ENCODE data around the gene CTNNA2.

Gene CTNNA2

GRCh38 chr2:80059447-80059846 lies 546.6 kb downstream of the CTNNA2 start:
- TF ChIP-seq POLR2AphosphoS5 (IDR thresholded peaks at IDR 0.05; ENCODE audit: low read depth, low read length) (no peak), SIN3A (IDR thresholded peaks at IDR 0.05; ENCODE audit: borderline replicate concordance, insufficient read depth, low read length) (no peak), TAF1 (IDR thresholded peaks at IDR 0.05; ENCODE audit: borderline replicate concordance, insufficient read depth, low read length) (no peak), FOXP2 (optimal IDR thresholded peaks at IDR 0.05; ENCODE audit: borderline replicate concordance, extremely low read depth, extremely low read length, insufficient read depth) (no peak)
- TF ChIP-seq, protein P1, sequence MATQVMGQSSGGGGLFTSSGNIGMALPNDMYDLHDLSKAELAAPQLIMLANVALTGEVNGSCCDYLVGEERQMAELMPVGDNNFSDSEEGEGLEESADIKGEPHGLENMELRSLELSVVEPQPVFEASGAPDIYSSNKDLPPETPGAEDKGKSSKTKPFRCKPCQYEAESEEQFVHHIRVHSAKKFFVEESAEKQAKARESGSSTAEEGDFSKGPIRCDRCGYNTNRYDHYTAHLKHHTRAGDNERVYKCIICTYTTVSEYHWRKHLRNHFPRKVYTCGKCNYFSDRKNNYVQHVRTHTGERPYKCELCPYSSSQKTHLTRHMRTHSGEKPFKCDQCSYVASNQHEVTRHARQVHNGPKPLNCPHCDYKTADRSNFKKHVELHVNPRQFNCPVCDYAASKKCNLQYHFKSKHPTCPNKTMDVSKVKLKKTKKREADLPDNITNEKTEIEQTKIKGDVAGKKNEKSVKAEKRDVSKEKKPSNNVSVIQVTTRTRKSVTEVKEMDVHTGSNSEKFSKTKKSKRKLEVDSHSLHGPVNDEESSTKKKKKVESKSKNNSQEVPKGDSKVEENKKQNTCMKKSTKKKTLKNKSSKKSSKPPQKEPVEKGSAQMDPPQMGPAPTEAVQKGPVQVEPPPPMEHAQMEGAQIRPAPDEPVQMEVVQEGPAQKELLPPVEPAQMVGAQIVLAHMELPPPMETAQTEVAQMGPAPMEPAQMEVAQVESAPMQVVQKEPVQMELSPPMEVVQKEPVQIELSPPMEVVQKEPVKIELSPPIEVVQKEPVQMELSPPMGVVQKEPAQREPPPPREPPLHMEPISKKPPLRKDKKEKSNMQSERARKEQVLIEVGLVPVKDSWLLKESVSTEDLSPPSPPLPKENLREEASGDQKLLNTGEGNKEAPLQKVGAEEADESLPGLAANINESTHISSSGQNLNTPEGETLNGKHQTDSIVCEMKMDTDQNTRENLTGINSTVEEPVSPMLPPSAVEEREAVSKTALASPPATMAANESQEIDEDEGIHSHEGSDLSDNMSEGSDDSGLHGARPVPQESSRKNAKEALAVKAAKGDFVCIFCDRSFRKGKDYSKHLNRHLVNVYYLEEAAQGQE (IDR thresholded peaks at IDR 0.05; ENCODE audit: insufficient read depth in 1 of 2, low read depth in 2 of 2, low read length in 2 of 2): no peak

GRCh38 chr2:80061881-80062280 lies 549.0 kb downstream of the CTNNA2 start:
- TF ChIP-seq, protein P1 (IDR thresholded peaks at IDR 0.05; ENCODE audit: insufficient read depth in 1 of 2, low read depth in 2 of 2, low read length in 2 of 2): no peak
- TF ChIP-seq FOXP2 (optimal IDR thresholded peaks at IDR 0.05; ENCODE audit: borderline replicate concordance, extremely low read depth, extremely low read length, insufficient read depth) (no peak), TAF1 (IDR thresholded peaks at IDR 0.05; ENCODE audit: borderline replicate concordance, insufficient read depth, low read length) (no peak), POLR2AphosphoS5 (IDR thresholded peaks at IDR 0.05; ENCODE audit: low read depth, low read length) (no peak), SIN3A (IDR thresholded peaks at IDR 0.05; ENCODE audit: borderline replicate concordance, insufficient read depth, low read length) (no peak)

- TF ChIP-seq SIN3A (IDR thresholded peaks at IDR 0.05; ENCODE audit: borderline replicate concordance, insufficient read depth, low read length): no peak
- TF ChIP-seq FOXP2 (optimal IDR thresholded peaks at IDR 0.05; ENCODE audit: borderline replicate concordance, extremely low read depth, extremely low read length, insufficient read depth): no peak
- no peak for TF ChIP-seq TAF1 (IDR thresholded peaks at IDR 0.05; ENCODE audit: borderline replicate concordance, insufficient read depth, low read length)
- no peak for TF ChIP-seq POLR2AphosphoS5 (IDR thresholded peaks at IDR 0.05; ENCODE audit: low read depth, low read length)
- TF ChIP-seq, protein P1 (IDR thresholded peaks at IDR 0.05; ENCODE audit: insufficient read depth in 1 of 2, low read depth in 2 of 2, low read length in 2 of 2): no peak
These were observed 549.4 kb downstream of the CTNNA2 start for GRCh38 chr2:80062298-80062697.

- TF ChIP-seq POLR2AphosphoS5 (IDR thresholded peaks at IDR 0.05; ENCODE audit: low read depth, low read length): no peak
- TF ChIP-seq TAF1 (IDR thresholded peaks at IDR 0.05; ENCODE audit: borderline replicate concordance, insufficient read depth, low read length): no peak
- TF ChIP-seq, protein P1 (IDR thresholded peaks at IDR 0.05; ENCODE audit: insufficient read depth in 1 of 2, low read depth in 2 of 2, low read length in 2 of 2): no peak
- TF ChIP-seq FOXP2 (optimal IDR thresholded peaks at IDR 0.05; ENCODE audit: borderline replicate concordance, extremely low read depth, extremely low read length, insufficient read depth): no peak
- TF ChIP-seq SIN3A (IDR thresholded peaks at IDR 0.05; ENCODE audit: borderline replicate concordance, insufficient read depth, low read length): no peak
These were observed 555.3 kb downstream of the CTNNA2 start for GRCh38 chr2:80068038-80068731.
